ENCODE data around the gene PDIK1L. TPM values are rescaled to one million over a fixed set of nuclear protein-coding genes. Genes with fewer than 3 reads are reported as not detected.
A peak's percentile ranks its signal among the peaks of the same experiment; 100 is the strongest.

The PDIK1L gene
- total and polyA plus RNA-seq, 9 of the 15 experiments (the other 6 are each of a cell fraction or from before 2014, with no cell fraction given): 12.8 to 30.2 (median 21.5) TPM

DNA sequence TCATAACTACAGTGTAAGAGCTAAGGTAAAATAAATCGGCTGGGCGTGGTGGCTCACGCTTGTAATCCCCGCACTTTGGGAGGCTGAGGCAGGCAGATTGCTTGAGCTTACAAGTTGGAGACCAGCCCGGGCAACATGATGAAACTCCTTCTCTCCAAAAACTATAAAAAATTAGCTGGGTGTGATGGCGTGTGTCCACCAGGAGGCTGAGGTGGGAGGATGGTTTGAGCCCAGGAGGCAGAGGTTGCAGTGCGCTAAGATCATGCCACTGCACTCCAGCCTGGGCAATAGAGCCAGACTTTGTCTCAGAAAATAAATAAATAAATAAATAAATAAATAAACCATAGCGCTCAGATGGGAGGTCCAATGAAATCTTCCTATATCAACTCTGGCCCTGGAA, 30.5 kb downstream of the PDIK1L start (continued):
- TF ChIP-seq, protein P1, sequence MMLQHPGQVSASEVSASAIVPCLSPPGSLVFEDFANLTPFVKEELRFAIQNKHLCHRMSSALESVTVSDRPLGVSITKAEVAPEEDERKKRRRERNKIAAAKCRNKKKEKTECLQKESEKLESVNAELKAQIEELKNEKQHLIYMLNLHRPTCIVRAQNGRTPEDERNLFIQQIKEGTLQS (IDR thresholded peaks at IDR 0.05): peak; percentile 50; the same call in 1 of the 2 replicates
- TF ChIP-seq, protein P1 (CRISPR knock-in tag; conservative IDR thresholded peaks at IDR 0.05): no peak
- TF ChIP-seq, protein P2, sequence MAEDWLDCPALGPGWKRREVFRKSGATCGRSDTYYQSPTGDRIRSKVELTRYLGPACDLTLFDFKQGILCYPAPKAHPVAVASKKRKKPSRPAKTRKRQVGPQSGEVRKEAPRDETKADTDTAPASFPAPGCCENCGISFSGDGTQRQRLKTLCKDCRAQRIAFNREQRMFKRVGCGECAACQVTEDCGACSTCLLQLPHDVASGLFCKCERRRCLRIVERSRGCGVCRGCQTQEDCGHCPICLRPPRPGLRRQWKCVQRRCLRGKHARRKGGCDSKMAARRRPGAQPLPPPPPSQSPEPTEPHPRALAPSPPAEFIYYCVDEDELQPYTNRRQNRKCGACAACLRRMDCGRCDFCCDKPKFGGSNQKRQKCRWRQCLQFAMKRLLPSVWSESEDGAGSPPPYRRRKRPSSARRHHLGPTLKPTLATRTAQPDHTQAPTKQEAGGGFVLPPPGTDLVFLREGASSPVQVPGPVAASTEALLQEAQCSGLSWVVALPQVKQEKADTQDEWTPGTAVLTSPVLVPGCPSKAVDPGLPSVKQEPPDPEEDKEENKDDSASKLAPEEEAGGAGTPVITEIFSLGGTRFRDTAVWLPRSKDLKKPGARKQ (CRISPR knock-in tag; IDR thresholded peaks at IDR 0.05): no peak
- TF ChIP-seq PHF21A (IDR thresholded peaks at IDR 0.05; ENCODE audit: borderline replicate concordance, low read depth) (no peak), ZKSCAN8 (CRISPR knock-in tag; IDR thresholded peaks at IDR 0.05) (no peak), ID3 (CRISPR knock-in tag; IDR thresholded peaks at IDR 0.05) (no peak), ID3 (tag; IDR thresholded peaks at IDR 0.05) (no peak), STAT5B (CRISPR knock-in tag; IDR thresholded peaks at IDR 0.05) (no peak), ZC3H4 (CRISPR knock-in tag; IDR thresholded peaks at IDR 0.05; ENCODE audit: borderline replicate concordance) (no peak), ZBTB49 (CRISPR knock-in tag; IDR thresholded peaks at IDR 0.05; ENCODE audit: borderline replicate concordance) (no peak), TCF3 (CRISPR knock-in tag; IDR thresholded peaks at IDR 0.05) (0 out of 2 replicates have a peak, but pooled peaks have one; percentile 9), ARID4B (CRISPR knock-in tag; IDR thresholded peaks at IDR 0.05) (no peak), ZSCAN29 (IDR thresholded peaks at IDR 0.05) (no peak), SNIP1 (IDR thresholded peaks at IDR 0.05; ENCODE audit: low read depth) (no peak), L3MBTL2 (IDR thresholded peaks at IDR 0.05) (0 out of 2 replicates have a peak, but pooled peaks have one; percentile 10), EGR1 (conservative IDR thresholded peaks at IDR 0.05) (no peak)
- TF ChIP-seq, protein P3, sequence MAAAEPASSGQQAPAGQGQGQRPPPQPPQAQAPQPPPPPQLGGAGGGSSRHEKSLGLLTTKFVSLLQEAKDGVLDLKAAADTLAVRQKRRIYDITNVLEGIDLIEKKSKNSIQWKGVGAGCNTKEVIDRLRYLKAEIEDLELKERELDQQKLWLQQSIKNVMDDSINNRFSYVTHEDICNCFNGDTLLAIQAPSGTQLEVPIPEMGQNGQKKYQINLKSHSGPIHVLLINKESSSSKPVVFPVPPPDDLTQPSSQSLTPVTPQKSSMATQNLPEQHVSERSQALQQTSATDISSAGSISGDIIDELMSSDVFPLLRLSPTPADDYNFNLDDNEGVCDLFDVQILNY (CRISPR knock-in tag; IDR thresholded peaks at IDR 0.05): no peak
